ENCODE results near the gene CFAP251. TPM values are rescaled to one million over a fixed set of nuclear protein-coding genes. Genes with fewer than 3 reads are reported as not detected.

The CFAP251 gene
- total RNA-seq, 1 experiment from 2014 or later: 3.8 TPM

DNA sequence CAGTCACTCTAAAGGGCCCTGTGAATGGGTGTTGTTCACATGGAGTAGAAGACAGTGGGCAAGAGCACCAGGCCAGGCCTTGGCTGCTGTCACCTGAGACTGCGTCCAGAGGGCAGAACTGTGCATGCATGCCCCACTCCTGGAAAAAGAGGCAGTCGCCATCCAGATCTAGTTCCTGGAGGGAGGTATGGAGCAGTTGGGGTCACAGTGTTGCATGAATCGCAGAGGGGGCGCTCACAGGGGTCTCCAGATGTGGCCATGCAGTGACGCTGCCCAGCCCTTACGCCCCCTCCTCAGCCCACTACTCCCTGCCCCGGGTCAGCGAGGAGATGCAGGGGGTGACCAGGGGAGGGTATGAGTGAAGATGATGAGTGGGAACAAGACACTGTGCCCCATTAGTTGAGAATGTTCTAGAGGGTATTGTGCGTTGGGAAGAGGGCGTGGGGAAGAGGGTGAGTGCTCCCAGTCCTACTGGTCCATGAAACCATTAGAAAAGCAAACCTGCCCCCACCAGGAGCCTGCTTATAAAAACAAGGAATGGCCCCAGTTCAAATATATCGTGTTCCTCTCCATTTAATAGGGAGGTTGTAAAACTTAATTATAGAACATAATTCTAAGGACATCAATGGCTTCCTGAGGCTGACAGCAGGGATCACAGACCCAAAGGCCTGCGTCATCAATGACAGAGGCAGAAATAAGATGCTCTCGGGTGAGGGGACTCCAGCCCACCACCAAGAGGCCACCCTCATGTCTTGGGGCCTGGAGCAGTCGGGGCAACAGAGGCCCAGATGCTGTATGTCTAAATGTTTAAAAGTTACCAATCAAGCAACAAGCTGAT, 71.1 kb downstream of the CFAP251 start:
- peaks cover 5% of the 10 kb centered on the region for H3K36me3 Mint-ChIP-seq (ENCODE audit: insufficient read depth, unreplicated experiment)
- H3K4me3 Mint-ChIP-seq (ENCODE audit: low read depth, unreplicated experiment): no peak overlapping the region
- CTCF ChIA-PET: no interaction called here
- TF ChIP-seq CTCF (IDR thresholded peaks at IDR 0.05; ENCODE audit: unreplicated experiment): no peak
- no peak for DNase-seq
- intact Hi-C loops (cut with micrococcal nuclease; ENCODE audit: unreplicated experiment): no loop called here
- H3K27ac Mint-ChIP-seq (ENCODE audit: unreplicated experiment): no peak overlapping the region
- peaks cover 8% of the 10 kb centered on the region for H3K4me1 Mint-ChIP-seq (ENCODE audit: low read depth, unreplicated experiment)
- no peaks in the 10 kb centered on the region for H3K27me3 Mint-ChIP-seq (ENCODE audit: unreplicated experiment)
- BruUV-seq (replicated peaks): no TSS peak
- no peaks in the 10 kb centered on the region for H3K9me3 Mint-ChIP-seq (ENCODE audit: low read depth, unreplicated experiment)

DNA sequence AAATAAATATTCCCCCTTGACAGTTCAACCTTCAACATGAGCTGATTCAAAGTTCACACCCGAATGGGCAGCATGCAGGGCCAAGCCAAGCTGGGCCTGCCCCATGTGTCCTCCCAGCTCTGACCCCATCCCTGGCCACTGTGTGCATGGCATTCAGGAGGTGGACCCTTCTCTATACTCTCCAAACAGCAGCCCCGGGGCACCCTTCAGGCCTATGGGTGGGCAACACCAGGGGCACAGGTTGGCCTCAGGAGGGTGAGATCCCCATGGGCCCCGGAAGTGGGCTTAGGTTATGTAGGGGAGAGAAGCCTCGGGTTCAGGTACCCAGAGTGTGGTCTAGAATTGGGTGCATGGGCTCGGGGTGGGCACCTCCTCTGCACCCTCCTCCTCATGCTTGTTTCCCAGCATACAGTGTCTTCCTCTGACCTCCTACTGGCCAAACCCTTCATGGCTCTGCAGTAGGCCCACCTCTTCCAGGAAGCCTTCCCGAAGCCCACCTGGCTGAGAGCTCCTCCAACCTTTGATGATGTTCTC, 71.8 kb downstream of the CFAP251 start:
- H3K27ac Mint-ChIP-seq (ENCODE audit: unreplicated experiment): no peak overlapping the region
- TF ChIP-seq CTCF (IDR thresholded peaks at IDR 0.05; ENCODE audit: unreplicated experiment): no peak
- no peak overlapping the region for H3K4me3 Mint-ChIP-seq (ENCODE audit: low read depth, unreplicated experiment)
- H3K4me1 Mint-ChIP-seq (ENCODE audit: low read depth, unreplicated experiment): peaks cover 8% of the 10 kb centered on the region
- CTCF ChIA-PET: no interaction called here
- no peaks in the 10 kb centered on the region for H3K27me3 Mint-ChIP-seq (ENCODE audit: unreplicated experiment)
- H3K9me3 Mint-ChIP-seq (ENCODE audit: low read depth, unreplicated experiment): no peaks in the 10 kb centered on the region
- intact Hi-C loops (cut with micrococcal nuclease; ENCODE audit: unreplicated experiment): no loop called here
- no TSS peak for BruUV-seq (replicated peaks)
- no peak for DNase-seq
- H3K36me3 Mint-ChIP-seq (ENCODE audit: insufficient read depth, unreplicated experiment): peaks cover 5% of the 10 kb centered on the region

- Mint-ChIP-seq H3K27me3 (ENCODE audit: unreplicated experiment) (no peaks in the 10 kb centered on the region), H3K27ac (ENCODE audit: unreplicated experiment) (no peak overlapping the region), H3K9me3 (ENCODE audit: low read depth, unreplicated experiment) (no peaks in the 10 kb centered on the region), H3K4me3 (ENCODE audit: low read depth, unreplicated experiment) (no peak overlapping the region), H3K36me3 (ENCODE audit: insufficient read depth, unreplicated experiment) (peaks cover 5% of the 10 kb centered on the region), H3K4me1 (ENCODE audit: low read depth, unreplicated experiment) (peaks cover 8% of the 10 kb centered on the region)
- no peak for DNase-seq
- no TSS peak for BruUV-seq (replicated peaks)
- intact Hi-C loops (cut with micrococcal nuclease; ENCODE audit: unreplicated experiment): no loop called here
- no peak for TF ChIP-seq CTCF (IDR thresholded peaks at IDR 0.05; ENCODE audit: unreplicated experiment)
- CTCF ChIA-PET: interaction anchor here (0.5 to 1.1 kb wide), 3 partner anchors 64 to 235 kb away, joined by 3 read pairs; partner anchors contain the start of genes DIABLO and PSMD9
Observed at GRCh38 chr12:121990692-121991603, 72.6 kb downstream of the CFAP251 start.

GRCh38 chr12:121992059-121992879, 73.9 kb downstream of the CFAP251 start:
- Mint-ChIP-seq H3K36me3 (ENCODE audit: insufficient read depth, unreplicated experiment) (peaks cover 5% of the 10 kb centered on the region), H3K4me3 (ENCODE audit: low read depth, unreplicated experiment) (no peak overlapping the region), H3K4me1 (ENCODE audit: low read depth, unreplicated experiment) (peaks cover 8% of the 10 kb centered on the region), H3K27ac (ENCODE audit: unreplicated experiment) (peak overlapping the region; percentile 69), H3K9me3 (ENCODE audit: low read depth, unreplicated experiment) (no peaks in the 10 kb centered on the region), H3K27me3 (ENCODE audit: unreplicated experiment) (no peaks in the 10 kb centered on the region)
- intact Hi-C loops (cut with micrococcal nuclease; ENCODE audit: unreplicated experiment): no loop called here
- no peak for TF ChIP-seq CTCF (IDR thresholded peaks at IDR 0.05; ENCODE audit: unreplicated experiment)
- BruUV-seq (replicated peaks): no TSS peak
- CTCF ChIA-PET: interaction anchor here (0.5 to 1.2 kb wide), 8 partner anchors 8 to 197 kb away, joined by 3 to 5 read pairs (median 4); partner anchors contain the start of genes BCL7A and PSMD9
- peak; percentile 47 for DNase-seq

All from Calu3 (cell line).